Measurements from ENCODE around the gene OR6C2.
"Not testable (repeated sequence)": the region's sequence is repeated elsewhere in the genome, so short reads cannot be mapped to it uniquely, and the experiment has no call there.

OR6C2 gene

DNA sequence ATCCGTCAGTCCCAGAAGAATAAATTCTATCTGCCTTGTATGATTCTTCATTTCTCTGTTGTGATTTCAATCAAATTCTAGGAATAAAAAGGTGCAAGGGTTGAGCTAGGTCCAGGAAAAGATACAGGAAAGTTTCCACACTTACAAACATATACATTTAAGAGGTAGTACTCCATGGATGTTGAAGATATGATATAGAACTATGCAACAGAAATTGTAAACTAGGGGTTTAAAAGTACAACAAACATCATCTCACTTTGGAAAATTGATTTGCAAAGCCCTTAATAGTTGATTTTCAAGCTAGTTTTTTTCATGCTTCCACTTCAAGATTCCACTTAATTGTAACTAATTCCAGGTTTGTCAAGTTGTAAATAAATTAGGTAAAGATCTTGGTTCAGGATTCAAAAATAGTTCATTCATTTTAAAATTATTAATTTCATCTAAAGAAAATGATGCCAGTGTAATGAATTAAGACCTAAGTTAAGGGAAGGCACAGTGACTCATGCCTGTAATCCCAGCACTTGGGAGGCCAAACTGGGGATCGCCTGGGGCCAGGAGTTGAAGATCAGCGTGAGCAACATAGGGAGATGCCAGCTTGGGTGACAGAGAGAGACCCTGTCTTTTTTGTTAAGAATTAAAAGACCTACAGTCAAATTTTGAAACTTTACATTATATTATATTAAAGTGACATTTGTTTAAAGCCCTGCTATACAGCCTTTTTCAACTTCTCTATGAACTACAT lies 26.4 kb downstream of the OR6C2 start, which contains the start of gene OR6C70:
OR6C70 (minus strand) TSS at position 51 of the 742 bp plus-strand sequence; CDS start at position 51, 0 bp downstream.
- in situ Hi-C loops (cut with MboI; ENCODE audit: low sequenced_read_pairs) = no loop called here

DNA sequence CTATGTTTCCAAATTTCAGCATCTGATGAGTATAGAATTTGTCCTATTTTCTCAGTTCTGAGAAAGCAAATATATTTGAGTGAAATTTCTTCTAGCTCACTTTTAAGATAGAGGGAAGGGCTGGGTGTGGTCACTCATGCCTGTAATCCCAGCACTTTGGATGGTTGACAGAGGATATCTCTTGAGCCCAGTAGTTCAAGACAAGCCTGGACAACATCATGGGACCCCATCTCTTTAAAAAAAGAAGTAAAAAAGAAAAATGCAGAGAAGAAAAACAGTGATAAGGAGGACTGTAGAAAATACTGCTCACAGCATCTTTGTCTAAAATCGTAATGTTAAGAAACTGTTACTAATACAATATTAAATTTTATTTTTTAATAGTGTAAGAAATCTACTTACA lies 28.4 kb downstream of the OR6C2 start:
- in situ Hi-C loops (cut with MboI; ENCODE audit: low sequenced_read_pairs) = no loop called here

DNA sequence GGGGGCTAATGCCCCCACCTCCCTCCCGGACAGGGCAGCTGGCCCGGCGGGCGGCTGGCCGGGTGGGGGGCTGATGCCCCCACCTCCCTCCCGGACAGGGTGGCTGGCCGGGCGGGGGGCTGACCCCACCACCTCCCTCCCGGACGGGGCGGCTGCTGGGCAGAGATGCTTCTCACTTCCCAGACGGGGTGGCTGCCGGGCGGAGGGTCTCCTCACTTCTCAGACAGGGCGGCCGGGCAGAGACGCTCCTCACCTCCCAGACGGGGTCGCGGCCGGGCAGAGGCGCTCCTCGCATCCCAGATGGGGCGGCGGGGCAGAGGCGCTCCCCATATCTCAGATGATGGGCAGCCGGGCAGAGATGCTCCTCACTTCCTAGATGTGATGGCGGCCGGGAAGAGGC lies 35.3 kb downstream of the OR6C2 start:
- in situ Hi-C loops (cut with MboI; ENCODE audit: low sequenced_read_pairs) = not testable (repeated sequence)

DNA sequence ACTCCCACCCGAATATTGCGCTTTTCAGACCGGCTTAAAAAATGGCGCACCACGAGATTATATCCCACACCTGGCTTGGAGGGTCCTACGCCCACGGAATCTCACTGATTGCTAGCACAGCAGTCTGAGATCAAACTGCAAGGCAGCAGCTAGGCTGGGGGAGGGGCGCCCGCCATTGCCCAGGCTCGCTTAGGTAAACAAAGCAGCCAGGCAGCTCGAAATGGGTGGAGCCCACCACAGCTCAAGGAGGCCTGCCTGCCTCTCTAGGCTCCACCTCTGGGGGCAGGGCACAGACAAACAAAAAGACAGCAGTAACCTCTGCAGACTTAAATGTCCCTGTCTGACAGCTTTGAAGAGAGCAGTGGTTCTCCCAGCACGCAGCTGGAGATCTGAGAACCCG lies 40.4 kb downstream of the OR6C2 start:
- in situ Hi-C loops (cut with MboI; ENCODE audit: low sequenced_read_pairs) = not testable (repeated sequence)

DNA sequence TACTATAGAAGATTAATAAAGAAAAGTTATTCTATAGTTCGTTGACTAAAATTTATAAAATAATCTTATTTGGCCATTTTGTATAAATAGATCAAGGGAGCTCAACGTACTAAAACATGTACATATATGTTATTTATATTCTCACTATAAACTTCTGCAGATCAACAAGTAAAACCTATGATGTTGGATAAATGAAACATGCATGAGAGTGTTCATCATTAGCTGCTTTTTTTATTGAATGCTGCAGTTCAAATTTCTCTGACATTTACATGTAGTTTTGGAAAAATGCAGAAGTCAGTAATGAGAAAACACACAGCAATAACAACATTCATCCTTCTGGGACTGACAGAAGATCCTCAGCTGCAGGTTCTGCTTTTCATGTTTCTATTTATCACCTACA lies 48.2 kb downstream of the OR6C2 start, which contains the start of gene OR6C68:
OR6C68 (plus strand) TSS at position 301 of the 400 bp plus-strand sequence; CDS start at position 301, 0 bp downstream.
- in situ Hi-C loops (cut with MboI; ENCODE audit: low sequenced_read_pairs) = no loop called here

DNA sequence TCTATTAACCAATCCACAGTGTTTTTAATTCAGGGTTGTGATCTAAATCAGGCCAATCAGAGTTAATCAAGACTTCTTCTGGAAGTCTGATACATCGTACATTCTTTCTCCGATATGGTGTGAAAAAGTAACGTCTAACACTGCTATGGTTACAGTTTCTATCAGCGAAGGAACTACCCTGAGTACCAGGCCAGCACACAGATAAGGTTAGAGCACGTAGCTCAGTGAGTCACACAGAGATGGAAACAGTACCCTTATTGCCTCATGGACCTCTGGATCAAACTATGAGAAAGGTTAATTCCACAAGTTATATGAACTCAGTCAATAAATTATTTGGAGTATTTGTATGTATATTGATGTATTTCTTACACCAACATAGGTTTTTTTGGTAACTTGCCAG lies 51.6 kb downstream of the OR6C2 start:
- in situ Hi-C loops (cut with MboI; ENCODE audit: low sequenced_read_pairs) = no loop called here

DNA sequence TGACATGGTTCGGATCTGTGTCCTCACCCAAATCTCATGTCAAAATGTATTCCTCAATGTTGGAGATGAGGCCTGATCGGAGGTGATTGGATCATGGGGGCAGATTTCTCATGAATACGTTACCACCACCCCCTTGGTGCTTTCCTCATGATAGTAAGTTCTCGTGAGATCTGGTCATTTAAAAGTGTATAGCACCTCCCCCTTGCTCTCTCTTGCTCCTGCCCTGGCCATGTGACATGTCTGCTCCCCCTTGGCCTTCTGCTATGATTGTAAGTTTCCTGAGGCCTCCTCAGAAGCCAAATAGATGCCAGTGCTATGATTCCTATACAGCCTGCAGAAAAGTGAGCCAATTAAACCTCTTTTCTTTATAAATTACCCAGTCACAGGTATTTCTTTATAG lies 55.4 kb downstream of the OR6C2 start:
- in situ Hi-C loops (cut with MboI; ENCODE audit: low sequenced_read_pairs) = no loop called here

DNA sequence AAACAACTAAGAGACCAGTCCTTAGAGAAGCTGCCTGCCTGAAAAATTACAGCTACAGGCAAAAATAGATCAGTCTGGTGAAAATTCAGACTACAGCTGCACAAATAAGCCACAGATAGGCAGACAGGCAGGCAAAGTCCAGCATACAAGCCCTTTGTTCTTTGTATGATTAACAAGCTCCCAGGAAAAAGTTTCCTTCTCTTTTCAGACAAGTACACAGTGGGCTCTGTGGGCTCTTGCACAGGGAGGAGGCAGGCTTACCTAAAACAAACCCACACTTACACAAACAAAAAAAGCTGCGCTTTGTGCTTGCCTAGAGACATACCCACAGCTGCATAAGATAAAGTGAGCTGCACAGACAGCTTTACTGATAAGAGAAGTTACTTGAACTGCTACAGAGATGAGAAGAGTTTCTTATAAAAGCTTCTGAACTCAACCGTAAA lies 56.0 kb downstream of the OR6C2 start:
- in situ Hi-C loops (cut with MboI; ENCODE audit: low sequenced_read_pairs) = no loop called here

DNA sequence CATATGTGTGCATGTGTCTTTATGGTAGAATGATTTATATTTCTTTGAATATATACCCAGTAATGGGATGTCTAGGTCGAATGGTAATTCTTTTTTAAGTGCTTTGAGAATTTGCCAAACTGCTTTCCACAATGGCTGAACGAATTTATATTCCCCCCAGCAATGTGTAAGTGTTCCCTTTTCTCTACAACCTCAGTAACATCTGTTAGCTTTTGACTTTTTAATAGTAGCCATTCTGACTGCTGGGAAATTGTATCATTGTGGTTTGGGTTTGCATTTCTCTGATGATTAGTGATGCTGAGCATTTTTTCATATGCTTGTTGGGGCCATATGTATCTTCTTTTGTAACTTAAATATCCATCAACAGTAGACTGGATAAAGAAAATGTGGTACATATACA lies 57.7 kb downstream of the OR6C2 start:
- in situ Hi-C loops (cut with MboI; ENCODE audit: low sequenced_read_pairs) = no loop called here

All from hTERT RPE-1 (cell line).